ENCODE data around the gene GLYATL1. TPM values are rescaled to one million over a fixed set of nuclear protein-coding genes. Genes with fewer than 3 reads are reported as not detected.
A peak's percentile ranks its signal among the peaks of the same experiment; 100 is the strongest.

GLYATL1 gene
- total and polyA plus RNA-seq, 4 donors = 64.9 to 622 (median 247) TPM

DNA sequence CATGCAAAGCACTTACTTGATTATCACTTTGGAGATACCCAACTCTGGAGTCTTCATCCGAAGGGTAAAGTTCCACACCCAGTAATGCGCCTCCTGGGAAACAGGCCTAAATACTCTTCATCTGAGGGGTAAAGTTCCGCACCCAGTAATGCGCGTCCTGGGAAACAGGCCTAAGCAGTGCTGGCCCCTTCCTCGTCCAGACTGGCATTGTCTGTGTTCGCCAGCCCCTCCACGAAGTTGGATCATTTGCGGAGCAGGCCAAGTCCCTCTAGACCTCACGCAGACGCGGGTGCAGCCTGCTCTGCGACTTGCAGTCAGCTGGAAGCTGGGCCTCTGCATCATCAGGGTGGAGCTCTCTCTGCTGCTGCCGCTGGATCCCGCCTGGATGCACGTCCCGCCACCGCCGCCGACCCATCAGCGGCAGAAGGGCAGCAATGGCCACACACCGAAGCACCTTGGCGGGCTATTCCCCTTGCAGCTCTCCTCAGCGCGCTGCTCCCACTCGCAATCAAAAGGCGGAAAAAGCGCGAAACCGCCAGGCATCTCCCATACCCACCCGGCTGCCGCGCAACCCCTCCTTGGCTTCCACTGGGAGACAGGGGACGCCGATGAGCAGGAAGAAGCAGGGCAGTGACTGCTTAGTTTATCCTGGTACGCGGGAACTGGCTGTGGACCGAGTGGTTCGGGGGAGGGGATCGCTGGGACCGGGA lies 34.1 kb upstream of the GLYATL1 start:
- Histone ChIP-seq H3K4me3 (ENCODE audit: low read depth in 1 of 3, low read length in 3 of 3) (peak overlapping the region in 1 of 3 donors; percentile 10), H3K4me1 (ENCODE audit: control insufficient read depth in 4 of 4, insufficient read depth in 4 of 4, low read length in 3 of 4) (peaks cover 2 to 13% (median 5%) of the 10 kb centered on the region in 4 donors), H3K27ac (ENCODE audit: low read depth in 1 of 2, low read length in 2 of 2) (no peak overlapping the region), H3K36me3 (ENCODE audit: control insufficient read depth in 4 of 4, insufficient read depth in 3 of 4, low read depth in 1 of 4, low read length in 3 of 4) (no peaks in the 10 kb centered on the region), H3K9me3 (ENCODE audit: control insufficient read depth in 4 of 4, low read length in 3 of 4) (no peaks in the 10 kb centered on the region), H3K27me3 (ENCODE audit: control insufficient read depth in 4 of 4, insufficient read depth in 4 of 4, low read length in 3 of 4) (peaks cover 0 to 3% (median 0%) of the 10 kb centered on the region in 4 donors), H3K9ac (ENCODE audit: low read depth in 1 of 2, low read length in 2 of 2) (no peak overlapping the region)
- TF ChIP-seq SP1 (IDR thresholded peaks at IDR 0.05) (no peak), GABPA (IDR thresholded peaks at IDR 0.05 in 1 of 2, conservative IDR thresholded peaks at IDR 0.05 in 1 of 2) (no peak), HNF4G (IDR thresholded peaks at IDR 0.05) (no peak), FOXA1 (IDR thresholded peaks at IDR 0.05) (no peak)
- TF ChIP-seq, protein P1, sequence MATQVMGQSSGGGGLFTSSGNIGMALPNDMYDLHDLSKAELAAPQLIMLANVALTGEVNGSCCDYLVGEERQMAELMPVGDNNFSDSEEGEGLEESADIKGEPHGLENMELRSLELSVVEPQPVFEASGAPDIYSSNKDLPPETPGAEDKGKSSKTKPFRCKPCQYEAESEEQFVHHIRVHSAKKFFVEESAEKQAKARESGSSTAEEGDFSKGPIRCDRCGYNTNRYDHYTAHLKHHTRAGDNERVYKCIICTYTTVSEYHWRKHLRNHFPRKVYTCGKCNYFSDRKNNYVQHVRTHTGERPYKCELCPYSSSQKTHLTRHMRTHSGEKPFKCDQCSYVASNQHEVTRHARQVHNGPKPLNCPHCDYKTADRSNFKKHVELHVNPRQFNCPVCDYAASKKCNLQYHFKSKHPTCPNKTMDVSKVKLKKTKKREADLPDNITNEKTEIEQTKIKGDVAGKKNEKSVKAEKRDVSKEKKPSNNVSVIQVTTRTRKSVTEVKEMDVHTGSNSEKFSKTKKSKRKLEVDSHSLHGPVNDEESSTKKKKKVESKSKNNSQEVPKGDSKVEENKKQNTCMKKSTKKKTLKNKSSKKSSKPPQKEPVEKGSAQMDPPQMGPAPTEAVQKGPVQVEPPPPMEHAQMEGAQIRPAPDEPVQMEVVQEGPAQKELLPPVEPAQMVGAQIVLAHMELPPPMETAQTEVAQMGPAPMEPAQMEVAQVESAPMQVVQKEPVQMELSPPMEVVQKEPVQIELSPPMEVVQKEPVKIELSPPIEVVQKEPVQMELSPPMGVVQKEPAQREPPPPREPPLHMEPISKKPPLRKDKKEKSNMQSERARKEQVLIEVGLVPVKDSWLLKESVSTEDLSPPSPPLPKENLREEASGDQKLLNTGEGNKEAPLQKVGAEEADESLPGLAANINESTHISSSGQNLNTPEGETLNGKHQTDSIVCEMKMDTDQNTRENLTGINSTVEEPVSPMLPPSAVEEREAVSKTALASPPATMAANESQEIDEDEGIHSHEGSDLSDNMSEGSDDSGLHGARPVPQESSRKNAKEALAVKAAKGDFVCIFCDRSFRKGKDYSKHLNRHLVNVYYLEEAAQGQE (IDR thresholded peaks at IDR 0.05) = no peak
- WGBS = 14% methylated on average over 41 of the region's 41 CpGs
- no peak for DNase-seq (ENCODE audit: low spot score)

- 14% methylated on average over 33 of the region's 33 CpGs for WGBS
- no peaks in the 10 kb centered on the region for H3K9me3 ChIP-seq (ENCODE audit: control insufficient read depth in 4 of 4, low read length in 3 of 4)
- TF ChIP-seq SP1 (IDR thresholded peaks at IDR 0.05) (peak; percentile 70), HNF4G (IDR thresholded peaks at IDR 0.05) (no peak)
- peak; percentile 63 for DNase-seq (ENCODE audit: low spot score)
- H3K27ac ChIP-seq (ENCODE audit: low read depth in 1 of 2, low read length in 2 of 2) = no peak overlapping the region
- H3K27me3 ChIP-seq (ENCODE audit: control insufficient read depth in 4 of 4, insufficient read depth in 4 of 4, low read length in 3 of 4) = peaks cover 0 to 3% (median 0%) of the 10 kb centered on the region in 4 donors
- H3K4me3 ChIP-seq (ENCODE audit: low read depth in 1 of 3, low read length in 3 of 3) = peak overlapping the region in 1 of 3 donors; percentile 10
- peaks cover 2 to 13% (median 5%) of the 10 kb centered on the region in 4 donors for H3K4me1 ChIP-seq (ENCODE audit: control insufficient read depth in 4 of 4, insufficient read depth in 4 of 4, low read length in 3 of 4)
- H3K36me3 ChIP-seq (ENCODE audit: control insufficient read depth in 4 of 4, insufficient read depth in 3 of 4, low read depth in 1 of 4, low read length in 3 of 4) = no peaks in the 10 kb centered on the region
- H3K9ac ChIP-seq (ENCODE audit: low read depth in 1 of 2, low read length in 2 of 2) = no peak overlapping the region
Measured at GRCh38 chr11:58905721-58906547, 33.4 kb upstream of the GLYATL1 start.

- H3K4me1 ChIP-seq (ENCODE audit: control insufficient read depth in 4 of 4, insufficient read depth in 4 of 4, low read length in 3 of 4) = peaks cover 2 to 13% (median 5%) of the 10 kb centered on the region in 4 donors
- TF ChIP-seq RAD21 (IDR thresholded peaks at IDR 0.05) = no peak
- no peak for TF ChIP-seq MAX (IDR thresholded peaks at IDR 0.05)
- TF ChIP-seq EGR1 (IDR thresholded peaks at IDR 0.05; ENCODE audit: low read depth in 2 of 2) = no peak
- TF ChIP-seq FOXA2 (IDR thresholded peaks at IDR 0.05) = no peak
- TF ChIP-seq YY1 (IDR thresholded peaks at IDR 0.05) = no peak
- TF ChIP-seq RXRA (IDR thresholded peaks at IDR 0.05) = no peak
- TF ChIP-seq GABPA (IDR thresholded peaks at IDR 0.05 in 1 of 2, conservative IDR thresholded peaks at IDR 0.05 in 1 of 2) = no peak
- no peak for TF ChIP-seq TAF1 (conservative IDR thresholded peaks at IDR 0.05)
- no peak for TF ChIP-seq NR2F2 (IDR thresholded peaks at IDR 0.05)
- no peak for TF ChIP-seq ATF3 (IDR thresholded peaks at IDR 0.05)
- TF ChIP-seq, protein P2, sequence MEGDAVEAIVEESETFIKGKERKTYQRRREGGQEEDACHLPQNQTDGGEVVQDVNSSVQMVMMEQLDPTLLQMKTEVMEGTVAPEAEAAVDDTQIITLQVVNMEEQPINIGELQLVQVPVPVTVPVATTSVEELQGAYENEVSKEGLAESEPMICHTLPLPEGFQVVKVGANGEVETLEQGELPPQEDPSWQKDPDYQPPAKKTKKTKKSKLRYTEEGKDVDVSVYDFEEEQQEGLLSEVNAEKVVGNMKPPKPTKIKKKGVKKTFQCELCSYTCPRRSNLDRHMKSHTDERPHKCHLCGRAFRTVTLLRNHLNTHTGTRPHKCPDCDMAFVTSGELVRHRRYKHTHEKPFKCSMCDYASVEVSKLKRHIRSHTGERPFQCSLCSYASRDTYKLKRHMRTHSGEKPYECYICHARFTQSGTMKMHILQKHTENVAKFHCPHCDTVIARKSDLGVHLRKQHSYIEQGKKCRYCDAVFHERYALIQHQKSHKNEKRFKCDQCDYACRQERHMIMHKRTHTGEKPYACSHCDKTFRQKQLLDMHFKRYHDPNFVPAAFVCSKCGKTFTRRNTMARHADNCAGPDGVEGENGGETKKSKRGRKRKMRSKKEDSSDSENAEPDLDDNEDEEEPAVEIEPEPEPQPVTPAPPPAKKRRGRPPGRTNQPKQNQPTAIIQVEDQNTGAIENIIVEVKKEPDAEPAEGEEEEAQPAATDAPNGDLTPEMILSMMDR (IDR thresholded peaks at IDR 0.05; ENCODE audit: low read depth, low read length, missing input control) = no peak
- no peak for TF ChIP-seq HNF4G (IDR thresholded peaks at IDR 0.05)
- no peak for TF ChIP-seq SP1 (IDR thresholded peaks at IDR 0.05)
- no peak for TF ChIP-seq FOXA1 (IDR thresholded peaks at IDR 0.05)
- peaks cover 0 to 3% (median 0%) of the 10 kb centered on the region in 4 donors for H3K27me3 ChIP-seq (ENCODE audit: control insufficient read depth in 4 of 4, insufficient read depth in 4 of 4, low read length in 3 of 4)
- no peaks in the 10 kb centered on the region for H3K9me3 ChIP-seq (ENCODE audit: control insufficient read depth in 4 of 4, low read length in 3 of 4)
- 81% methylated on average over 3 of the region's 3 CpGs for WGBS
- no peak overlapping the region for H3K4me3 ChIP-seq (ENCODE audit: low read depth in 1 of 3, low read length in 3 of 3)
- no peak overlapping the region for H3K9ac ChIP-seq (ENCODE audit: low read depth in 1 of 2, low read length in 2 of 2)
- no peaks in the 10 kb centered on the region for H3K36me3 ChIP-seq (ENCODE audit: control insufficient read depth in 4 of 4, insufficient read depth in 3 of 4, low read depth in 1 of 4, low read length in 3 of 4)
- DNase-seq (ENCODE audit: low spot score) = no peak
- H3K27ac ChIP-seq (ENCODE audit: low read depth in 1 of 2, low read length in 2 of 2) = no peak overlapping the region
Measured at GRCh38 chr11:58907780-58908179, 31.5 kb upstream of the GLYATL1 start.

All from liver (tissue), 9 donors.